ENCODE data around the gene TLN1. TPM values are rescaled to one million over a fixed set of nuclear protein-coding genes. Genes with fewer than 3 reads are reported as not detected.

The TLN1 gene
- total and polyA plus RNA-seq, 4 donors = 71.5 to 501 (median 262) TPM

- TF ChIP-seq CTCF (IDR thresholded peaks at IDR 0.05; ENCODE audit: control extremely low read depth, extremely low read depth) = no peak
- Histone ChIP-seq H3K36me3 (ENCODE audit: control insufficient read depth in 4 of 4, insufficient read depth in 4 of 4, low read length in 4 of 4) (peaks cover 8 to 24% (median 12%) of the 10 kb centered on the region in 4 donors), H3K4me1 (ENCODE audit: control insufficient read depth in 5 of 5, insufficient read depth in 5 of 5, low read length in 5 of 5) (peaks cover 0 to 18% (median 0%) of the 10 kb centered on the region in 5 donors), H3K9me3 (ENCODE audit: control insufficient read depth in 4 of 4, insufficient read depth in 3 of 4, low read length in 3 of 4) (no peaks in the 10 kb centered on the region), H3K9ac (ENCODE audit: insufficient read depth in 1 of 2, low read length in 2 of 2) (no peak overlapping the region), H3K27me3 (ENCODE audit: control insufficient read depth in 3 of 3, insufficient read depth in 3 of 3, low read length in 2 of 3) (no peaks in the 10 kb centered on the region), H3K4me3 (no peak overlapping the region), H3K27ac (ENCODE audit: low read depth in 1 of 2, low read length in 1 of 2) (no peak overlapping the region)
- ATAC-seq (ENCODE audit: insufficient read depth, low FRiP score) (no peak), DNase-seq (no peak)
- 84 to 95% methylated on average over 6 of the region's 6 CpGs for WGBS, 2 donors
Observed at GRCh38 chr9:35682051-35682450, 49.9 kb downstream of the TLN1 start.

GRCh38 chr9:35681341-35682002 lies 50.5 kb downstream of the TLN1 start:
- ATAC-seq (ENCODE audit: insufficient read depth, low FRiP score) (no peak), DNase-seq (no peak)
- Histone ChIP-seq H3K9ac (ENCODE audit: insufficient read depth in 1 of 2, low read length in 2 of 2) (no peak overlapping the region), H3K4me3 (no peak overlapping the region), H3K27ac (ENCODE audit: low read depth in 1 of 2, low read length in 1 of 2) (no peak overlapping the region), H3K36me3 (ENCODE audit: control insufficient read depth in 4 of 4, insufficient read depth in 4 of 4, low read length in 4 of 4) (peaks cover 8 to 21% (median 12%) of the 10 kb centered on the region in 4 donors), H3K27me3 (ENCODE audit: control insufficient read depth in 3 of 3, insufficient read depth in 3 of 3, low read length in 2 of 3) (no peaks in the 10 kb centered on the region), H3K4me1 (ENCODE audit: control insufficient read depth in 5 of 5, insufficient read depth in 5 of 5, low read length in 5 of 5) (peaks cover 0 to 17% (median 0%) of the 10 kb centered on the region in 5 donors), H3K9me3 (ENCODE audit: control insufficient read depth in 4 of 4, insufficient read depth in 3 of 4, low read length in 3 of 4) (no peaks in the 10 kb centered on the region)
- WGBS, 2 donors = 80 to 82% methylated on average over 3 of the region's 3 CpGs
- TF ChIP-seq CTCF (IDR thresholded peaks at IDR 0.05; ENCODE audit: control extremely low read depth, extremely low read depth) = no peak

GRCh38 chr9:35680331-35681105 lies 51.5 kb downstream of the TLN1 start:
- ATAC-seq (ENCODE audit: insufficient read depth, low FRiP score) (peak; percentile 20), DNase-seq (no peak)
- no peaks in the 10 kb centered on the region for H3K9me3 ChIP-seq (ENCODE audit: control insufficient read depth in 4 of 4, insufficient read depth in 3 of 4, low read length in 3 of 4)
- H3K36me3 ChIP-seq (ENCODE audit: control insufficient read depth in 4 of 4, insufficient read depth in 4 of 4, low read length in 4 of 4) = peaks cover 8 to 21% (median 11%) of the 10 kb centered on the region in 4 donors
- no peak overlapping the region for H3K4me3 ChIP-seq
- WGBS, 2 donors = 66 to 76% methylated on average over 15 of the region's 15 CpGs
- no peak overlapping the region for H3K9ac ChIP-seq (ENCODE audit: insufficient read depth in 1 of 2, low read length in 2 of 2)
- TF ChIP-seq CTCF (IDR thresholded peaks at IDR 0.05; ENCODE audit: control extremely low read depth, extremely low read depth) = no peak
- H3K4me1 ChIP-seq (ENCODE audit: control insufficient read depth in 5 of 5, insufficient read depth in 5 of 5, low read length in 5 of 5) = peaks cover 0 to 17% (median 8%) of the 10 kb centered on the region in 5 donors
- H3K27ac ChIP-seq (ENCODE audit: low read depth in 1 of 2, low read length in 1 of 2) = no peak overlapping the region
- no peaks in the 10 kb centered on the region for H3K27me3 ChIP-seq (ENCODE audit: control insufficient read depth in 3 of 3, insufficient read depth in 3 of 3, low read length in 2 of 3)
